ENCODE data around the gene RFX6.
"Not testable (repeated sequence)": the region's sequence is repeated elsewhere in the genome, so short reads cannot be mapped to it uniquely, and the experiment has no call there.

Gene RFX6

GRCh38 chr6:116876635-116877611 is at the start of gene RFX6:
Gene RFX6 (plus strand): TSS chr6:116877242. CDS start chr6:116877276, 34 bp downstream.
- no peak for DNase-seq (ENCODE audit: low read depth in 2 of 2, low spot score in 1 of 2)

GRCh38 chr6:116827561-116828240 is 49.3 kb upstream of the RFX6 start:
- DNase-seq (ENCODE audit: low read depth in 2 of 2, low spot score in 1 of 2): no peak

GRCh38 chr6:116828983-116829382 is 48.1 kb upstream of the RFX6 start, which contains the start of gene GPRC6A:
Gene GPRC6A (minus strand): TSS chr6:116829083. CDS start chr6:116829013, 70 bp downstream.
- DNase-seq (ENCODE audit: low read depth in 2 of 2, low spot score in 1 of 2): no peak

- DNase-seq (ENCODE audit: low read depth in 2 of 2, low spot score in 1 of 2): not testable (repeated sequence)
These were observed 42.5 kb upstream of the RFX6 start for GRCh38 chr6:116834526-116834925.

- DNase-seq (ENCODE audit: low read depth in 2 of 2, low spot score in 1 of 2): no peak
These were observed 40.3 kb upstream of the RFX6 start for GRCh38 chr6:116836606-116837342.

- DNase-seq (ENCODE audit: low read depth in 2 of 2, low spot score in 1 of 2): no peak
These were observed 37.0 kb upstream of the RFX6 start for GRCh38 chr6:116840091-116840490.

- no peak for DNase-seq (ENCODE audit: low read depth in 2 of 2, low spot score in 1 of 2)
These were observed 34.6 kb upstream of the RFX6 start for GRCh38 chr6:116842459-116842858.

GRCh38 chr6:116847227-116847626 is 29.8 kb upstream of the RFX6 start:
- no peak for DNase-seq (ENCODE audit: low read depth in 2 of 2, low spot score in 1 of 2)

- DNase-seq (ENCODE audit: low read depth in 2 of 2, low spot score in 1 of 2): no peak
These were observed 19.0 kb upstream of the RFX6 start for GRCh38 chr6:116858060-116858459.

GRCh38 chr6:116859264-116859663 is 17.8 kb upstream of the RFX6 start:
- DNase-seq (ENCODE audit: low read depth in 2 of 2, low spot score in 1 of 2): no peak

GRCh38 chr6:116866281-116866871 is 10.7 kb upstream of the RFX6 start:
- no peak for DNase-seq (ENCODE audit: low read depth in 2 of 2, low spot score in 1 of 2)

GRCh38 chr6:116872771-116873170 is 4.3 kb upstream of the RFX6 start:
- no peak for DNase-seq (ENCODE audit: low read depth in 2 of 2, low spot score in 1 of 2)

- DNase-seq (ENCODE audit: low read depth in 2 of 2, low spot score in 1 of 2): no peak
These were observed 935 bp upstream of the RFX6 start for GRCh38 chr6:116876107-116876506.

- DNase-seq (ENCODE audit: low read depth in 2 of 2, low spot score in 1 of 2): no peak
These were observed 701 bp downstream of the RFX6 start for GRCh38 chr6:116877743-116878142.

- DNase-seq (ENCODE audit: low read depth in 2 of 2, low spot score in 1 of 2): no peak
These were observed 4.2 kb downstream of the RFX6 start for GRCh38 chr6:116881236-116881635.

GRCh38 chr6:116883005-116883404 is 6.0 kb downstream of the RFX6 start:
- no peak for DNase-seq (ENCODE audit: low read depth in 2 of 2, low spot score in 1 of 2)

- no peak for DNase-seq (ENCODE audit: low read depth in 2 of 2, low spot score in 1 of 2)
These were observed 7.5 kb downstream of the RFX6 start for GRCh38 chr6:116884530-116884929.

GRCh38 chr6:116887168-116887567 is 10.1 kb downstream of the RFX6 start:
- DNase-seq (ENCODE audit: low read depth in 2 of 2, low spot score in 1 of 2): no peak

- DNase-seq (ENCODE audit: low read depth in 2 of 2, low spot score in 1 of 2): no peak
These were observed 10.9 kb downstream of the RFX6 start for GRCh38 chr6:116887894-116888293.

GRCh38 chr6:116888732-116889360 is 11.8 kb downstream of the RFX6 start:
- no peak for DNase-seq (ENCODE audit: low read depth in 2 of 2, low spot score in 1 of 2)

- no peak for DNase-seq (ENCODE audit: low read depth in 2 of 2, low spot score in 1 of 2)
These were observed 17.6 kb downstream of the RFX6 start for GRCh38 chr6:116894669-116895068.
